Measurements from ENCODE around the gene PTAFR.

- TF ChIP-seq, protein P1, sequence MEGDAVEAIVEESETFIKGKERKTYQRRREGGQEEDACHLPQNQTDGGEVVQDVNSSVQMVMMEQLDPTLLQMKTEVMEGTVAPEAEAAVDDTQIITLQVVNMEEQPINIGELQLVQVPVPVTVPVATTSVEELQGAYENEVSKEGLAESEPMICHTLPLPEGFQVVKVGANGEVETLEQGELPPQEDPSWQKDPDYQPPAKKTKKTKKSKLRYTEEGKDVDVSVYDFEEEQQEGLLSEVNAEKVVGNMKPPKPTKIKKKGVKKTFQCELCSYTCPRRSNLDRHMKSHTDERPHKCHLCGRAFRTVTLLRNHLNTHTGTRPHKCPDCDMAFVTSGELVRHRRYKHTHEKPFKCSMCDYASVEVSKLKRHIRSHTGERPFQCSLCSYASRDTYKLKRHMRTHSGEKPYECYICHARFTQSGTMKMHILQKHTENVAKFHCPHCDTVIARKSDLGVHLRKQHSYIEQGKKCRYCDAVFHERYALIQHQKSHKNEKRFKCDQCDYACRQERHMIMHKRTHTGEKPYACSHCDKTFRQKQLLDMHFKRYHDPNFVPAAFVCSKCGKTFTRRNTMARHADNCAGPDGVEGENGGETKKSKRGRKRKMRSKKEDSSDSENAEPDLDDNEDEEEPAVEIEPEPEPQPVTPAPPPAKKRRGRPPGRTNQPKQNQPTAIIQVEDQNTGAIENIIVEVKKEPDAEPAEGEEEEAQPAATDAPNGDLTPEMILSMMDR (IDR thresholded peaks at IDR 0.05) = no peak
- TF ChIP-seq POLR2A (IDR thresholded peaks at IDR 0.05) (no peak), EP300 (IDR thresholded peaks at IDR 0.05) (no peak)
Observed at GRCh38 chr1:28170001-28170596, 6.4 kb downstream of the PTAFR start.

All from ovary (tissue), 3 donors.